SJCRH30 (cell line): ENCODE measurements around the gene DENND4B. TPM values are rescaled to one million over a fixed set of nuclear protein-coding genes. Genes with fewer than 3 reads are reported as not detected.

Experiments used
- DNase-seq, 2 experiments: peaks; one replicate each; pipeline ENCODE4 v3.0.0-alpha.2; 2015 to 2020
- H3K27ac ChIP-seq: fragments of 250-450 bp; sonication (Bioruptor Pico); 2 replicates; pipeline ENCODE4 v1.5.1; 2020; ENCODE audit warnings: mild to moderate bottlenecking, moderate library complexity
- H3K27me3 ChIP-seq: fragments of 250-450 bp; sonication (Bioruptor Pico); 2 replicates; pipeline ENCODE4 v1.5.1; 2020; ENCODE audit warnings: mild to moderate bottlenecking, moderate library complexity
- H3K36me3 ChIP-seq: fragments of 250-450 bp; sonication (Bioruptor Pico); 2 replicates; pipeline ENCODE4 v1.5.1; 2020; ENCODE audit warnings: mild to moderate bottlenecking, moderate library complexity
- H3K4me1 ChIP-seq: fragments of 250-450 bp; sonication (Bioruptor Pico); 2 replicates; pipeline ENCODE4 v1.5.1; 2020; ENCODE audit warnings: mild to moderate bottlenecking, moderate library complexity
- H3K4me3 ChIP-seq: fragments of 250-450 bp; sonication (Bioruptor Pico); 2 replicates; pipeline ENCODE4 v1.5.1; 2020; ENCODE audit warnings: mild to moderate bottlenecking, moderate library complexity
- H3K9me3 ChIP-seq: fragments of 250-450 bp; sonication (Bioruptor Pico); replicated peaks from 2 replicates; pipeline ENCODE4 v1.5.1; 2020; ENCODE audit warnings: mild to moderate bottlenecking, moderate library complexity
- total RNA-seq: library from RNA; depleted of rRNA; stranded (reverse); fragments of >200 nt; shearing (Covaris generic); gene quantifications from 2 replicates; pipeline ENCODE4 v1.2.3, GENCODE V29; 2014

Gene DENND4B
- total RNA-seq, 1 experiment from 2014 or later, result 26.3 TPM

GRCh38 chr1:153960206-153960605 lies 13.7 kb upstream of the DENND4B start:
- Histone ChIP-seq H3K9me3 (no peaks in the 10 kb centered on the region), H3K4me3 (no peak overlapping the region), H3K36me3 (no peaks in the 10 kb centered on the region), H3K4me1 (peaks cover 2% of the 10 kb centered on the region; the same call in 1 of the 2 replicates), H3K27me3 (no peaks in the 10 kb centered on the region), H3K27ac (no peak overlapping the region)
- no peak for DNase-seq

- no peak for DNase-seq
- no peak overlapping the region for H3K4me3 ChIP-seq
- H3K27ac ChIP-seq, result no peak overlapping the region
- no peaks in the 10 kb centered on the region for H3K27me3 ChIP-seq
- peaks cover 2% of the 10 kb centered on the region; the same call in 1 of the 2 replicates for H3K4me1 ChIP-seq
- no peaks in the 10 kb centered on the region for H3K36me3 ChIP-seq
- H3K9me3 ChIP-seq, result no peaks in the 10 kb centered on the region
Observed at GRCh38 chr1:153959454-153959853, 12.9 kb upstream of the DENND4B start.

GRCh38 chr1:153958961-153959260 lies 12.4 kb upstream of the DENND4B start:
- no peaks in the 10 kb centered on the region for H3K27me3 ChIP-seq
- no peak overlapping the region for H3K27ac ChIP-seq
- H3K9me3 ChIP-seq, result no peaks in the 10 kb centered on the region
- H3K4me1 ChIP-seq, result peaks cover 2% of the 10 kb centered on the region; the same call in 1 of the 2 replicates
- H3K4me3 ChIP-seq, result peak overlapping the region; percentile 81; the same call in 1 of the 2 replicates
- no peaks in the 10 kb centered on the region for H3K36me3 ChIP-seq
- DNase-seq, result no peak

GRCh38 chr1:153958111-153958960 lies 11.8 kb upstream of the DENND4B start, which contains the start of gene CRTC2:
Gene CRTC2 (minus strand): TSS chr1:153958612. CDS start chr1:153958497, 115 bp downstream.
- DNase-seq, result peak; percentile 98
- H3K27ac ChIP-seq, result peak within 1 kb of the TSS; percentile 34
- no peaks in the 10 kb centered on the region for H3K27me3 ChIP-seq
- peaks cover 2% of the 10 kb centered on the region; the same call in 1 of the 2 replicates for H3K4me1 ChIP-seq
- no peaks in the 10 kb centered on the region for H3K9me3 ChIP-seq
- H3K4me3 ChIP-seq, result peak within 1 kb of the TSS; percentile 81
- no peaks in the 10 kb centered on the region for H3K36me3 ChIP-seq

- H3K4me1 ChIP-seq, result peaks cover 2% of the 10 kb centered on the region; the same call in 1 of the 2 replicates
- H3K4me3 ChIP-seq, result peak overlapping the region; percentile 81
- H3K27me3 ChIP-seq, result no peaks in the 10 kb centered on the region
- peak overlapping the region; percentile 34; the same call in 1 of the 2 replicates for H3K27ac ChIP-seq
- H3K9me3 ChIP-seq, result no peaks in the 10 kb centered on the region
- peak in 1 of 2 experiments; percentile 29 for DNase-seq
- peaks cover 5% of the 10 kb centered on the region; the same call in 1 of the 2 replicates for H3K36me3 ChIP-seq
Observed at GRCh38 chr1:153957744-153958110, 11.2 kb upstream of the DENND4B start.

GRCh38 chr1:153956997-153957715 lies 10.6 kb upstream of the DENND4B start:
- no peak for DNase-seq
- Histone ChIP-seq H3K4me1 (peaks cover 2% of the 10 kb centered on the region; the same call in 1 of the 2 replicates), H3K27me3 (no peaks in the 10 kb centered on the region), H3K27ac (no peak overlapping the region; the same call in 1 of the 2 replicates), H3K9me3 (no peaks in the 10 kb centered on the region), H3K36me3 (peaks cover 9% of the 10 kb centered on the region; the same call in 1 of the 2 replicates), H3K4me3 (peak overlapping the region; percentile 81)

- H3K4me3 ChIP-seq, result no peak overlapping the region
- no peaks in the 10 kb centered on the region for H3K9me3 ChIP-seq
- peaks cover 16% of the 10 kb centered on the region; the same call in 1 of the 2 replicates for H3K36me3 ChIP-seq
- 0 out of 2 replicates have a peak, but pooled peaks cover 2% of the 10 kb centered on the region for H3K4me1 ChIP-seq
- no peak for DNase-seq
- no peak overlapping the region for H3K27ac ChIP-seq
- H3K27me3 ChIP-seq, result no peaks in the 10 kb centered on the region
Observed at GRCh38 chr1:153954826-153955225, 8.3 kb upstream of the DENND4B start.

- no peak overlapping the region for H3K27ac ChIP-seq
- no peak overlapping the region for H3K4me3 ChIP-seq
- no peaks in the 10 kb centered on the region for H3K27me3 ChIP-seq
- no peaks in the 10 kb centered on the region for H3K9me3 ChIP-seq
- peaks cover 16% of the 10 kb centered on the region; the same call in 1 of the 2 replicates for H3K36me3 ChIP-seq
- no peak for DNase-seq
- 0 out of 2 replicates have a peak, but pooled peaks cover 2% of the 10 kb centered on the region for H3K4me1 ChIP-seq
Observed at GRCh38 chr1:153953859-153954365, 7.4 kb upstream of the DENND4B start.

- peaks cover 16% of the 10 kb centered on the region; the same call in 1 of the 2 replicates for H3K36me3 ChIP-seq
- no peaks in the 10 kb centered on the region for H3K4me1 ChIP-seq
- H3K27me3 ChIP-seq, result no peaks in the 10 kb centered on the region
- H3K9me3 ChIP-seq, result no peaks in the 10 kb centered on the region
- no peak for DNase-seq
- H3K4me3 ChIP-seq, result no peak overlapping the region
- no peak overlapping the region for H3K27ac ChIP-seq
Observed at GRCh38 chr1:153951801-153952200, 5.3 kb upstream of the DENND4B start.

- no peak for DNase-seq
- no peaks in the 10 kb centered on the region for H3K9me3 ChIP-seq
- H3K4me1 ChIP-seq, result no peaks in the 10 kb centered on the region
- H3K36me3 ChIP-seq, result peaks cover 16% of the 10 kb centered on the region; the same call in 1 of the 2 replicates
- no peak overlapping the region for H3K4me3 ChIP-seq
- H3K27me3 ChIP-seq, result no peaks in the 10 kb centered on the region
- no peak overlapping the region for H3K27ac ChIP-seq
Observed at GRCh38 chr1:153951183-153951582, 4.7 kb upstream of the DENND4B start.

- H3K4me1 ChIP-seq, result peaks cover 6% of the 10 kb centered on the region; the same call in 1 of the 2 replicates
- peaks cover 7% of the 10 kb centered on the region; the same call in 1 of the 2 replicates for H3K36me3 ChIP-seq
- H3K27ac ChIP-seq, result peak overlapping the region; percentile 61
- H3K9me3 ChIP-seq, result no peaks in the 10 kb centered on the region
- H3K4me3 ChIP-seq, result peak overlapping the region; percentile 96
- no peaks in the 10 kb centered on the region for H3K27me3 ChIP-seq
- DNase-seq, result peak; percentile 54 to 56
Observed at GRCh38 chr1:153945795-153946621, 510 bp downstream of the DENND4B start.

GRCh38 chr1:153945131-153945794 lies 1.3 kb downstream of the DENND4B start:
- H3K36me3 ChIP-seq, result peaks cover under 1% of the 10 kb centered on the region; the same call in 1 of the 2 replicates
- H3K4me1 ChIP-seq, result peaks cover 6% of the 10 kb centered on the region; the same call in 1 of the 2 replicates
- no peaks in the 10 kb centered on the region for H3K9me3 ChIP-seq
- DNase-seq, result peak in 1 of 2 experiments; percentile 24
- H3K4me3 ChIP-seq, result peak overlapping the region; percentile 96
- H3K27ac ChIP-seq, result peak overlapping the region; percentile 61
- H3K27me3 ChIP-seq, result no peaks in the 10 kb centered on the region

- Histone ChIP-seq H3K27ac (no peak overlapping the region), H3K27me3 (no peaks in the 10 kb centered on the region), H3K4me3 (peak overlapping the region; percentile 96; the same call in 1 of the 2 replicates), H3K9me3 (no peaks in the 10 kb centered on the region), H3K4me1 (peaks cover 6% of the 10 kb centered on the region; the same call in 1 of the 2 replicates), H3K36me3 (no peaks in the 10 kb centered on the region; the same call in 1 of the 2 replicates)
- DNase-seq, result no peak
Observed at GRCh38 chr1:153944827-153945117, 1.7 kb downstream of the DENND4B start.
